Mesendoderm (in vitro differentiated cells): ENCODE results near the gene NID2.

Experiments
- DNase-seq: peaks from one replicate; pipeline ENCODE4 v3.0.0; 2013
- H2AK5ac ChIP-seq: 2 replicates; pipeline ENCODE4 v1.6.1; 2013; ENCODE audit warnings: low read length, inconsistent platforms
- H2BK120ac ChIP-seq: 2 replicates; pipeline ENCODE4 v1.6.1; 2013; ENCODE audit warnings: low read depth, mild to moderate bottlenecking, low read length, moderate library complexity, mixed read lengths
- H2BK15ac ChIP-seq: replicated peaks from 2 replicates; pipeline ENCODE4 v1.6.1; 2013; ENCODE audit warnings: low read depth, mild to moderate bottlenecking, moderate library complexity
- H2BK5ac ChIP-seq: 2 replicates; pipeline ENCODE4 v1.6.1; 2013; ENCODE audit warnings: low read length, inconsistent platforms
- H3K18ac ChIP-seq: 2 replicates; pipeline ENCODE4 v1.6.1; 2013; ENCODE audit warnings: mild to moderate bottlenecking, low read length, mixed read lengths
- H3K23ac ChIP-seq: one replicate; pipeline ENCODE4 v1.6.1; 2013; ENCODE audit warnings: low read length
- H3K27ac ChIP-seq: 2 replicates; pipeline ENCODE4 v1.5.1; 2013; ENCODE audit warnings: low read depth, mild to moderate bottlenecking, inconsistent platforms, low read length, moderate library complexity
- H3K27me3 ChIP-seq: 2 replicates; pipeline ENCODE4 v1.6.1; 2013; ENCODE audit warnings: low read length, control low read depth, mild to moderate bottlenecking, inconsistent platforms; ENCODE audit not compliant: insufficient read depth, poor library complexity
- H3K36me3 ChIP-seq: 2 replicates; pipeline ENCODE4 v1.6.1; 2013; ENCODE audit warnings: low read length, inconsistent platforms; ENCODE audit not compliant: control insufficient read depth, insufficient read depth
- H3K4ac ChIP-seq: one replicate; pipeline ENCODE4 v1.6.1; 2013; ENCODE audit warnings: low read depth, mild to moderate bottlenecking, low read length, moderate library complexity
- H3K4me1 ChIP-seq: 2 replicates; pipeline ENCODE4 v1.6.1; 2013; ENCODE audit warnings: low read depth, low read length, inconsistent platforms; ENCODE audit not compliant: control insufficient read depth
- H3K4me2 ChIP-seq: 2 replicates; pipeline ENCODE4 v1.6.1; 2013; ENCODE audit warnings: low read length
- H3K4me3 ChIP-seq: 2 replicates; pipeline ENCODE4 v1.5.1; 2013; ENCODE audit warnings: mild to moderate bottlenecking, low read length
- H3K56ac ChIP-seq: one replicate; pipeline ENCODE4 v1.6.1; 2013; ENCODE audit warnings: low read length
- H3K79me1 ChIP-seq: 2 replicates; pipeline ENCODE4 v1.6.1; 2013; ENCODE audit warnings: low read length, inconsistent platforms
- H3K79me2 ChIP-seq: 2 replicates; pipeline ENCODE4 v1.6.1; 2013; ENCODE audit warnings: mild to moderate bottlenecking, low read length; ENCODE audit not compliant: control insufficient read depth, insufficient read depth
- H3K9ac ChIP-seq: 2 replicates; pipeline ENCODE4 v1.6.1; 2013; ENCODE audit warnings: low read length, inconsistent platforms
- H4K5ac ChIP-seq: one replicate; pipeline ENCODE4 v1.6.1; 2013; ENCODE audit warnings: low read length
- H4K8ac ChIP-seq: one replicate; pipeline ENCODE4 v1.6.1; 2013; ENCODE audit warnings: low read depth, mild to moderate bottlenecking, control low read depth, low read length, moderate library complexity
- WGBS: extraction: QIAGEN DNeasy Blood & Tissue Kit; methylation state at CpG from one replicate; pipeline ENCODE4 v1.1.7; 2013; ENCODE audit warnings: low lambda C conversion rate, missing lambda C conversion rate; ENCODE audit not compliant: insufficient coverage; ENCODE audit errors: extremely low coverage; 5-methylcytosine and 5-hydroxymethylcytosine counted together

Gene NID2

DNA sequence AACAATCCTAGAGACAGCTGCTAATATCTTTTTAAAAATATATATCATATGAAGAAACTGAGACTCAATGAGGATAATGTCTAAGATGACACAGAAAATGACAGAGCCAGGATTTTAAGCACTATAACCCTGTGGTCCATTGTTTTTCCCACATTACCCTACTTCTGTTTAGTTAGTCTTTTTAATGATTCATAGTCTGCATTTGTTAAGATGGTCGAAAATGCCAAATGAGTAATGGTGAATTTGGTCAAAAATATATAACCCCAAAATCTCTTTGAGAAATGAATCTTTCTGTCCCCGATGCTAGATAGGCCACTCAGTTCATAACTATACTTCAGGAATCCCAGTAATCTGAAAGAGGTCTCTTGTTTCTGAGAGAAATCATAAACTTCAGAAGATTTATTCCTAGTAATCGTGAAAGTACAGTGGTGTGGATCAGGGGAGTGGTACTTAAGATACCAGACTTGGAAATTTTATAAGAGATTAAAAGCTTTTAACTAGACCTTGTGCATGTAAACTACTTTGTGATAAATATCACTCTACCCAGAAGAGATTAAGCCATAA lies 68.8 kb downstream of the NID2 start:
- no peak overlapping the region for H3K4me3 ChIP-seq
- peaks cover 1% of the 10 kb centered on the region for H3K79me1 ChIP-seq
- H3K27ac ChIP-seq: no peak overlapping the region
- H3K79me2 ChIP-seq: peaks cover 2% of the 10 kb centered on the region
- no peak for DNase-seq
- H3K36me3 ChIP-seq: no peaks in the 10 kb centered on the region
- H3K56ac ChIP-seq: no peak overlapping the region
- no peak overlapping the region for H3K4ac ChIP-seq
- H3K9ac ChIP-seq: no peak overlapping the region
- no peaks in the 10 kb centered on the region for H3K27me3 ChIP-seq
- no peak overlapping the region for H3K23ac ChIP-seq
- no peak overlapping the region for H3K4me2 ChIP-seq
- H3K18ac ChIP-seq: no peak overlapping the region
- no peak overlapping the region for H2AK5ac ChIP-seq
- no peak overlapping the region for H4K5ac ChIP-seq
- H2BK15ac ChIP-seq: no peak overlapping the region
- no peak overlapping the region for H2BK5ac ChIP-seq
- H4K8ac ChIP-seq: no peak overlapping the region
- no CpG with 5 or more reads among the region's 3 CpGs for WGBS
- no peaks in the 10 kb centered on the region for H3K4me1 ChIP-seq
- H2BK120ac ChIP-seq: no peak overlapping the region

DNA sequence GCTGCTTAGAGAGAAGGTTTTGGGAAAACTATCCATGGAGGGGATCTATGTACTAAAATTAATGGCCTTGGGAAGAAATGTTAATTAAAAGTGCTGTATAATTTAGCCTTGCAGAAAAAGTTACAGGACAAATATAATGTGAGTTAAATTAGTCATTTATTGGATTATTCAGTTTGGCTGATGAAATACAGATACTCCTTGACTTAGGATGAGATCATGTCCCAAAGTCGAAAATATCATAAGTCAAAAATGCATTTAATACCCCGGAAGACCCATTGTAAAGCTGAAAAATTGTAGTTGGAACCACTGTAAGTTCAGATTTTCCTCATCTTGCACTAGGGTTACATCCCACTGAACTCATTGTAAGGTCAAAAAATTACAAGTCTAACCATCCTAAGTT lies 69.8 kb downstream of the NID2 start:
- WGBS: no CpG with 5 or more reads among the region's 2 CpGs
- no peak overlapping the region for H3K9ac ChIP-seq
- no peak overlapping the region for H3K4me3 ChIP-seq
- no peak overlapping the region for H2BK120ac ChIP-seq
- no peak overlapping the region for H2BK5ac ChIP-seq
- H3K4me1 ChIP-seq: no peaks in the 10 kb centered on the region
- H3K23ac ChIP-seq: no peak overlapping the region
- peaks cover 2% of the 10 kb centered on the region for H3K79me2 ChIP-seq
- H3K79me1 ChIP-seq: peaks cover 2% of the 10 kb centered on the region
- no peak overlapping the region for H3K27ac ChIP-seq
- H3K18ac ChIP-seq: no peak overlapping the region
- no peak overlapping the region for H3K4ac ChIP-seq
- no peaks in the 10 kb centered on the region for H3K36me3 ChIP-seq
- no peak for DNase-seq
- no peak overlapping the region for H3K56ac ChIP-seq
- H3K4me2 ChIP-seq: no peak overlapping the region
- H2AK5ac ChIP-seq: no peak overlapping the region
- H3K27me3 ChIP-seq: no peaks in the 10 kb centered on the region
- H4K5ac ChIP-seq: no peak overlapping the region
- no peak overlapping the region for H2BK15ac ChIP-seq
- H4K8ac ChIP-seq: no peak overlapping the region

DNA sequence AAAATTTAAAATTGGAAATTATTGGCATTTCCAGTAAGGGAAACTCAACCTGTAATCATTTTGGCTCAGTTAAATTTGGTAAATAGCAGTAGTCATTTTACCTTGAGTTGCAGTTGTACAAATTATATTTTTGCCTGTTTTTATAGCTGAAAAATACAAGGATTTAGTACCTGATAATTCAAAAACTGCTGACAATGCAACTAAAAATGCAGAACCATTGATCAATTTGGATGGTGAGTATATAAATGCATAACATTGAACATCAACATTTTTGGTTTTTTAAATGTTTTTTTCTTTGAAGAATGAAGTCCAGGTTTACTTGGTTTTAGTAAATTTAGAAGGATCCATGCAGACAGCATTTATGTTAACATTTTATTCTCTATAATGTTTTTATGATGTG lies 70.5 kb downstream of the NID2 start:
- H3K9ac ChIP-seq: no peak overlapping the region
- no peak overlapping the region for H3K56ac ChIP-seq
- H3K4ac ChIP-seq: no peak overlapping the region
- H3K18ac ChIP-seq: no peak overlapping the region
- H2BK120ac ChIP-seq: no peak overlapping the region
- H3K27me3 ChIP-seq: no peaks in the 10 kb centered on the region
- H3K79me1 ChIP-seq: peaks cover 2% of the 10 kb centered on the region
- no peak overlapping the region for H3K27ac ChIP-seq
- no peak overlapping the region for H4K5ac ChIP-seq
- no peak overlapping the region for H3K23ac ChIP-seq
- H3K4me1 ChIP-seq: no peaks in the 10 kb centered on the region
- no peak overlapping the region for H4K8ac ChIP-seq
- no peak overlapping the region for H2BK5ac ChIP-seq
- no peak overlapping the region for H3K4me3 ChIP-seq
- no peak overlapping the region for H2BK15ac ChIP-seq
- peaks cover 2% of the 10 kb centered on the region for H3K79me2 ChIP-seq
- H2AK5ac ChIP-seq: no peak overlapping the region
- H3K4me2 ChIP-seq: no peak overlapping the region
- H3K36me3 ChIP-seq: no peaks in the 10 kb centered on the region
- no peak for DNase-seq

DNA sequence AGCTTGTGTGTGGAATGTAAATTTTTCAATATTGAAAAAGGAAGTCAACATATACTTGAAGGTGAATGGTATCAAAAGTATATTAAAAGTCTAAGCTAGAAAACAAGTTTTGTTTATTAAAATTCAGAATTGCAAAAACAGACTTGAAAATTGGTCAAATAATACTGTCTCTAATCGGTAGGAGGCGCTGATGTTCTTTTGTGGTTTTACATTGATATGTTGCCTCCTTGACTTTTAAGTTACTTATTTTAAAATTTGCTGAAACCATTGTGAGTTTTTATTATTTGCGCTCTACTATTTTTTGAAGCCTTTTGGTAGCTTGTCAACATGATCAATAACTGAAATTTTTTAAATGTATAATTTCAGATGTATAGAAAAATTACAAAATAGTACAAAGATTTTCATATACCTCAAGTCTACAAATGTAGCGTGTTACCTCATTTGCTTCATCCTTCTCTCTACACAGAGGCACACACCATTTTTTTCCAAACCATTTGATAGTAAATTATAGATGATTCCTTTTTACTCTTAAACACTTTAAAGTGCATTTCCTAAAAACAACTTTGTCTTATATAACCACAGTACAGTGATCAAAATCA lies 72.6 kb downstream of the NID2 start:
- Histone ChIP-seq H3K4me1 (no peaks in the 10 kb centered on the region), H3K4me2 (no peak overlapping the region), H3K18ac (no peak overlapping the region), H2BK5ac (no peak overlapping the region), H2BK120ac (no peak overlapping the region), H3K27ac (no peak overlapping the region), H3K79me2 (peaks cover 2% of the 10 kb centered on the region), H2BK15ac (no peak overlapping the region), H3K27me3 (no peaks in the 10 kb centered on the region), H4K8ac (no peak overlapping the region), H3K9ac (no peak overlapping the region), H3K23ac (no peak overlapping the region), H3K36me3 (no peaks in the 10 kb centered on the region), H4K5ac (no peak overlapping the region), H3K4ac (no peak overlapping the region), H3K56ac (no peak overlapping the region), H3K79me1 (peaks cover 2% of the 10 kb centered on the region), H2AK5ac (no peak overlapping the region), H3K4me3 (no peak overlapping the region)
- no CpG with 5 or more reads among the region's 4 CpGs for WGBS
- peak; percentile 39 for DNase-seq

DNA sequence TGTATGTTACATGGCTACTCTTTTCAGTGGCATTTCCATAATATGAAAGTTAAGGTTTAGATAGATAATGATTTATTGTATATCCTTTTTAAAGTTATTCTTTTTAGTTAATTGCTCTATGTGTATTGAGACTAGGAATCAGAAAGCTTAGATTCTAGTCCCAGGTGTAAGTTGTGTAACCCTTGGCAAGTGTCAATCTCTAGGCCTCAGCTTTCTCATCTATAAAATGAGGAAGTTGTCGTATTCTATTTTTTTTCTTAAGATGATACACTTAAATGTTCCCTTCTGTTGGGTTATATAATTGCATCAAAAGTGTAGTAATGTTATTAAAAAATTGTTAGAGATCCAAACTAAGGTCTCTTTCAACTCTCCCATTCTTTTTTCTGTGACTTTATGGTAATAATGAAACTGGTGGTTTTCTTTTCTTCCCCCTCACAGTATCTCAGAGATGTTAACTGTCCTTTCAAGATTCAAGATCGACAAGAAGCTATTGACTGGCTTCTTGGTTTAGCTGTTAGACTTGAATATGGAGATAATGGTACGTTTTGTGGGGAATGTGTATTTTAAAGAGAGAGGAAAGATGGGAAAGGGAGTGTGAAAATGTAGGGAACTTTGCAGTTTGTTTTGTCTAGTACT lies 75.5 kb downstream of the NID2 start:
- Histone ChIP-seq H4K8ac (no peak overlapping the region), H3K4me3 (no peak overlapping the region), H2BK5ac (no peak overlapping the region), H3K4ac (no peak overlapping the region), H3K79me1 (peaks cover 4% of the 10 kb centered on the region), H2BK120ac (no peak overlapping the region), H3K4me1 (no peaks in the 10 kb centered on the region), H3K27ac (no peak overlapping the region), H3K27me3 (no peaks in the 10 kb centered on the region), H3K18ac (no peak overlapping the region), H3K4me2 (no peak overlapping the region), H3K79me2 (peaks cover 15% of the 10 kb centered on the region), H3K36me3 (no peaks in the 10 kb centered on the region), H2BK15ac (no peak overlapping the region), H2AK5ac (no peak overlapping the region), H3K9ac (no peak overlapping the region), H4K5ac (no peak overlapping the region), H3K56ac (no peak overlapping the region), H3K23ac (no peak overlapping the region)
- no peak for DNase-seq
- 100% methylated on average over 1 of the region's 3 CpGs for WGBS

DNA sequence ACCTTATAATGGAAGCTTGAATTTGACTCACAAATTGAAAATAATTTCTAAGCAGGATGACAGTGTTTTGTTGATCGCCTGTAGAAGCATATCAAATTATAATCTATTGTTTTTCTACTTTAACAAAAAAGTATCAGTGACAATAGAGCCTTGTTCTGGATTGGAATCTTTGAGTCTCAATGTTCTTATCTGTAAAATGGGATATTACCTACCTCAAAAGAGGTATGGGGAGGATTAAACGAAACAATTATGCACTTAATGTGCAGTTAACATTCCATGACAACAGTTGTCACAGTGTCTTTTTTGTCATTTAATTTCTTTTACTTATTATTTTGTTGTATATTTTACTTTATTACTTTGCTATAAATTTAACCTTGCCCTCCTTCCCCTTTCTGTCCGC lies 78.4 kb downstream of the NID2 start:
- Histone ChIP-seq H3K18ac (no peak overlapping the region), H2BK120ac (no peak overlapping the region), H3K27ac (no peak overlapping the region), H2BK5ac (no peak overlapping the region), H3K79me2 (peaks cover 15% of the 10 kb centered on the region), H3K23ac (no peak overlapping the region), H3K27me3 (no peaks in the 10 kb centered on the region), H3K79me1 (peaks cover 4% of the 10 kb centered on the region), H3K4ac (no peak overlapping the region), H3K4me1 (no peaks in the 10 kb centered on the region), H4K8ac (no peak overlapping the region), H3K56ac (peak overlapping the region; percentile 97), H3K36me3 (no peaks in the 10 kb centered on the region), H3K4me2 (peak overlapping the region; percentile 86), H3K9ac (peak overlapping the region; percentile 83), H3K4me3 (peak overlapping the region; percentile 67), H2AK5ac (no peak overlapping the region), H2BK15ac (no peak overlapping the region), H4K5ac (no peak overlapping the region)
- no CpG with 5 or more reads among the region's 3 CpGs for WGBS
- no peak for DNase-seq
